Smooth muscle cell (in vitro differentiated cells): ENCODE results near the gene LGALS7. TPM values are rescaled to one million over a fixed set of nuclear protein-coding genes. Genes with fewer than 3 reads are reported as not detected.

Experiments
- DNase-seq: peaks from one replicate; lab custom pipeline; 2025; ENCODE audit not compliant: unreplicated experiment; lab: John Stamatoyannopoulos, UW
- H2AFZ ChIP-seq: fragments of 200-600 bp; sonication (generic); 2 replicates; pipeline ENCODE4 v1.6.0; 2016; ENCODE audit warnings: antibody characterized with exemption, low read depth, mild to moderate bottlenecking
- H3F3A ChIP-seq: fragments of 200-600 bp; sonication (generic); 2 replicates; pipeline ENCODE4 v1.6.0; 2017; ENCODE audit warnings: antibody characterized with exemption, low read depth
- H3K27ac ChIP-seq: fragments of 200-600 bp; sonication (generic); 2 replicates; pipeline ENCODE4 v1.5.1; 2016; ENCODE audit warnings: low read depth, mild to moderate bottlenecking
- H3K27me3 ChIP-seq: fragments of 200-600 bp; sonication (generic); 2 replicates; pipeline ENCODE4 v1.6.1; 2016; ENCODE audit warnings: low read depth, mild to moderate bottlenecking
- H3K36me3 ChIP-seq: fragments of 200-600 bp; sonication (generic); 2 replicates; pipeline ENCODE4 v1.5.1; 2016; ENCODE audit warnings: low read depth
- H3K4me1 ChIP-seq: fragments of 200-600 bp; sonication (generic); 2 replicates; pipeline ENCODE4 v1.5.1; 2016; ENCODE audit warnings: low read depth
- H3K4me2 ChIP-seq: fragments of 200-600 bp; sonication (generic); 2 replicates; pipeline ENCODE4 v1.6.0; 2016; ENCODE audit warnings: mild to moderate bottlenecking
- H3K4me3 ChIP-seq: fragments of 200-600 bp; sonication (generic); 2 replicates; pipeline ENCODE4 v1.5.1; 2016; ENCODE audit warnings: mild to moderate bottlenecking
- H3K79me2 ChIP-seq: fragments of 200-600 bp; sonication (generic); 2 replicates; pipeline ENCODE4 v1.6.0; 2016; ENCODE audit warnings: low read depth, mild to moderate bottlenecking
- H3K9ac ChIP-seq: fragments of 200-600 bp; sonication (generic); 2 replicates; pipeline ENCODE4 v1.6.0; 2016; ENCODE audit warnings: low read depth
- H3K9me3 ChIP-seq: fragments of 200-600 bp; sonication (generic); replicated peaks from 2 replicates; pipeline ENCODE4 v1.5.1; 2016; ENCODE audit warnings: low read depth
- H4K20me1 ChIP-seq: fragments of 200-600 bp; sonication (generic); 2 replicates; pipeline ENCODE4 v1.6.0; 2016; ENCODE audit warnings: low read depth
- WGBS: methylation state at CpG from one replicate; pipeline ENCODE4 v1.1.7; 2016; ENCODE audit warnings: low lambda C conversion rate; 5-methylcytosine and 5-hydroxymethylcytosine counted together
- polyA plus RNA-seq: library from polyadenylated mRNA; unstranded; fragments of >200 nt; fragmentation: Nextera tagmentation; extraction: Ambion mirVana; gene quantifications from 2 replicates; pipeline ENCODE4 v1.2.1, GENCODE V29; 2016
- total RNA-seq: library from RNA; depleted of rRNA; stranded (reverse); fragments of >200 nt; gene quantifications from 2 replicates; pipeline ENCODE4 v1.2.3, GENCODE V29; 2014
- TF ChIP-seq, protein P1 (sequence below): fragments of 200-600 bp; sonication (generic); IDR thresholded peaks from 2 replicates; pipeline ENCODE4 v1.5.1; 2017; ENCODE audit warnings: borderline replicate concordance, mild to moderate bottlenecking, antibody characterized with exemption; ENCODE audit not compliant: insufficient read depth, poor library complexity, severe bottlenecking

LGALS7 gene
- total and polyA plus RNA-seq, 2 experiments from 2014 or later, result not detected

DNA sequence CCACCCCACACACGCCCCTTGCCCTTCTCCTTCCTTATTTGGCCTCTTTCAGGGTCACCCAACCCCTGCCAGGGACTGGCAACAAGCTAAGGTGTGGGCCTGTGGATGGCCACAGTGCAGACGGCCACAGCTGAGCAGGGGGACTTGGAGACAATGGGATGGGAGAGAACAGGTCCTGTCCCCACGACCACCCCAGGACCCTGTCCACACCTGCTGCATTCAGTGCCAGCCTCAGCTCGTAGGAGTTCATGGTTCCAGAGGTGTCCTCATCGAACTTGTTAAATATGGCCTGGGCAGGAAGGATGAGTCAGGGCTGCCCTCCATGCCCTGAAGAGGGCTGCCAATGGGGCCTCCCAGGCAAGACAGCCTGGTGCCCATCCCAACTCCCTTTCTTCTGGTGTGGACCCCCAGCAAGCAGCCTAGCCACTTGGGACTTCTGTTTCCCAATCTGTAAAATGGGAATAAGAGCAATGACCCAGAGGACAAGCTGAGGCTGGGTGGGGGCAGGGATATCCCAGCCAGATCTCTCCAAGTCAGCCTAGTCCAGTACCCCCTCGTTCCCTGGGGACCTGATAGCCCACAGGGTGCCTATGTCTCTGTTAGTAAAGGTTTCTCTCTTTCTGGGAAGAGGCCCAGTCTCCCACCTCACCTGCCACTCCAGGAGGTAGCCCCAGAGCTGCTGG lies 39.7 kb downstream of the LGALS7 start:
- peaks cover 9% of the 10 kb centered on the region for H4K20me1 ChIP-seq
- H3K4me2 ChIP-seq, result no peak overlapping the region
- no peaks in the 10 kb centered on the region for H3K9me3 ChIP-seq
- H3K4me1 ChIP-seq, result no peaks in the 10 kb centered on the region
- TF ChIP-seq, protein P1, sequence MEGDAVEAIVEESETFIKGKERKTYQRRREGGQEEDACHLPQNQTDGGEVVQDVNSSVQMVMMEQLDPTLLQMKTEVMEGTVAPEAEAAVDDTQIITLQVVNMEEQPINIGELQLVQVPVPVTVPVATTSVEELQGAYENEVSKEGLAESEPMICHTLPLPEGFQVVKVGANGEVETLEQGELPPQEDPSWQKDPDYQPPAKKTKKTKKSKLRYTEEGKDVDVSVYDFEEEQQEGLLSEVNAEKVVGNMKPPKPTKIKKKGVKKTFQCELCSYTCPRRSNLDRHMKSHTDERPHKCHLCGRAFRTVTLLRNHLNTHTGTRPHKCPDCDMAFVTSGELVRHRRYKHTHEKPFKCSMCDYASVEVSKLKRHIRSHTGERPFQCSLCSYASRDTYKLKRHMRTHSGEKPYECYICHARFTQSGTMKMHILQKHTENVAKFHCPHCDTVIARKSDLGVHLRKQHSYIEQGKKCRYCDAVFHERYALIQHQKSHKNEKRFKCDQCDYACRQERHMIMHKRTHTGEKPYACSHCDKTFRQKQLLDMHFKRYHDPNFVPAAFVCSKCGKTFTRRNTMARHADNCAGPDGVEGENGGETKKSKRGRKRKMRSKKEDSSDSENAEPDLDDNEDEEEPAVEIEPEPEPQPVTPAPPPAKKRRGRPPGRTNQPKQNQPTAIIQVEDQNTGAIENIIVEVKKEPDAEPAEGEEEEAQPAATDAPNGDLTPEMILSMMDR, result no peak
- no peak overlapping the region for H3K4me3 ChIP-seq
- peaks cover 32% of the 10 kb centered on the region for H3F3A ChIP-seq
- H3K27ac ChIP-seq, result peak overlapping the region; percentile 37
- H3K79me2 ChIP-seq, result no peaks in the 10 kb centered on the region
- WGBS, result 89% methylated on average over 6 of the region's 6 CpGs
- no peak overlapping the region for H2AFZ ChIP-seq
- no peak overlapping the region for H3K9ac ChIP-seq
- DNase-seq, result no peak
- H3K36me3 ChIP-seq, result no peaks in the 10 kb centered on the region
- H3K27me3 ChIP-seq, result no peaks in the 10 kb centered on the region

DNA sequence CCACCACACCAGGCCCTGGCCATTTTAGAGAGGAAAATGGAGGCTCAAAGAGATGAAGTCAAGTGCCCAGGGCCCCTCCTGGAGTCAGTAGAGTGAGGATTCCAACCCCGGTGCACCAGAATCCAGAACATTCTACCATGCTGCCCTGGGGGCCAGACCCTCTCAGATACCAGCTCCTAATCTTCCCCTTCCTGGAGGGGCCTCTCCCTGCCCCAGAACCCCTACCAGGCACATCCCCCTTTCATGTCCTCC lies 40.1 kb downstream of the LGALS7 start:
- no peak for DNase-seq
- no peak overlapping the region for H3K9ac ChIP-seq
- TF ChIP-seq, protein P1, result no peak
- H3K36me3 ChIP-seq, result no peaks in the 10 kb centered on the region
- 71% methylated on average over 1 of the region's 1 CpG for WGBS
- no peaks in the 10 kb centered on the region for H3K4me1 ChIP-seq
- no peaks in the 10 kb centered on the region for H3K27me3 ChIP-seq
- no peak overlapping the region for H3K4me3 ChIP-seq
- peak overlapping the region; percentile 28 for H3K27ac ChIP-seq
- no peaks in the 10 kb centered on the region for H3K79me2 ChIP-seq
- H2AFZ ChIP-seq, result no peak overlapping the region
- H4K20me1 ChIP-seq, result peaks cover 12% of the 10 kb centered on the region
- no peak overlapping the region for H3K4me2 ChIP-seq
- H3K9me3 ChIP-seq, result no peaks in the 10 kb centered on the region
- H3F3A ChIP-seq, result peaks cover 32% of the 10 kb centered on the region

DNA sequence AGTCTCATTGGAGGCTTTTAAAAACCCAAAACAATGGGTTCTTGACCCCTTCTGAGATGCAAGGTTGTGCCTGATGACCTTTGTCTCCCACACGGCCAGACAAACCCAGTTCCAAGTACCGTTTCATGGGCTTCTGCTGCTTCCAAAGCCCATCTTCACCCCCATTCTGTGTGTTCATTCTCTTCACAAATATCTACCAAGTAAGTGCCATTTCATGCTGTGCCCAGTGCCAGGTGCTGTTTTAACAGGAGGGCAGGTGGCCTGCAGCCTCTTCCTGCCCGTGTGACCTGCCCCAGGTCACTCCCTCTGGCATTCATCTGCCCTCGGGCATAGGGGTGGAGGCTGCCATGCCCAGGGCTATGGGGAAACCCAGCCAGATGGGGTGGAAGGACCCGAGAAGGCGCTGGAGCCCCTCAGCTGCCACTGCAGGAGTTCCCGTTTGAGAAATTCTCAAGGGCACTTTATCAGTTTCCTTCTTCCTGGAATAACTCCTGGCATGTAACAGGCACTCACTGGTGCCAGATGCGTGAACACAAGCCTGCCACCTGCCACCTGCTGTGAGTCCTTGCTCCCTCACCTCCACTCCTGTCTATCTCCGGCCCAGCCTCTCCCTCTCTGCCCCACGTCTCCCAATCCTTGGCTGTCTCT lies 41.5 kb downstream of the LGALS7 start:
- no peak overlapping the region for H3K4me2 ChIP-seq
- no peaks in the 10 kb centered on the region for H3K27me3 ChIP-seq
- H4K20me1 ChIP-seq, result peaks cover 12% of the 10 kb centered on the region
- no peaks in the 10 kb centered on the region for H3K9me3 ChIP-seq
- 92% methylated on average over 10 of the region's 10 CpGs for WGBS
- no peak overlapping the region for H3K9ac ChIP-seq
- TF ChIP-seq, protein P1, result no peak
- H3K36me3 ChIP-seq, result no peaks in the 10 kb centered on the region
- no peak overlapping the region for H3K4me3 ChIP-seq
- peaks cover 32% of the 10 kb centered on the region for H3F3A ChIP-seq
- peak overlapping the region; percentile 28 for H3K27ac ChIP-seq
- no peaks in the 10 kb centered on the region for H3K79me2 ChIP-seq
- no peak for DNase-seq
- H3K4me1 ChIP-seq, result no peaks in the 10 kb centered on the region
- no peak overlapping the region for H2AFZ ChIP-seq
